CD14-positive monocyte (primary cell): ENCODE measurements around the gene NEURL4. TPM values are rescaled to one million over a fixed set of nuclear protein-coding genes. Genes with fewer than 3 reads are reported as not detected.

Experiments used
- DNase-seq, 3 donors: peaks; one replicate each; pipeline ENCODE4 v3.0.0-alpha.2; 2011 to 2022
- H2AFZ ChIP-seq: 2 replicates; pipeline ENCODE4 v1.6.0; 2012; ENCODE audit warnings: mild to moderate bottlenecking, low read depth, low read length, inconsistent platforms; ENCODE audit not compliant: insufficient read depth, poor library complexity, severe bottlenecking
- H3K27ac ChIP-seq, 2 donors: 1 replicate in 1 of 2; 2 replicates in 1 of 2; pipeline ENCODE4 v1.5.1; 2012 to 2013; ENCODE audit warnings: low read length in 2 of 2, control low read depth in 1 of 2, inconsistent platforms in 1 of 2, low read depth in 1 of 2, mild to moderate bottlenecking in 1 of 2
- H3K27me3 ChIP-seq, 2 donors: one replicate each; pipeline versions ENCODE4 v1.6.0 to v1.6.1; 2011 to 2013; ENCODE audit warnings: low read length in 2 of 2; ENCODE audit not compliant: control insufficient read depth in 2 of 2, insufficient read depth in 2 of 2
- H3K36me3 ChIP-seq, 2 donors: replicated peaks in 1 of 2; 1 replicate in 1 of 2; 2 replicates in 1 of 2; pipeline versions ENCODE4 v1.5.1 to v1.6.1; 2012 to 2013; ENCODE audit warnings: low read length in 2 of 2, control low read depth in 1 of 2, inconsistent platforms in 1 of 2, mild to moderate bottlenecking in 1 of 2; ENCODE audit not compliant: insufficient read depth in 2 of 2, control insufficient read depth in 1 of 2
- H3K4me1 ChIP-seq, 2 donors: 1 replicate in 1 of 2; 2 replicates in 1 of 2; pipeline versions ENCODE4 v1.5.1 to v1.6.1; 2012 to 2013; ENCODE audit warnings: low read length in 2 of 2, control low read depth in 1 of 2, inconsistent platforms in 1 of 2, mild to moderate bottlenecking in 1 of 2, moderate library complexity in 1 of 2; ENCODE audit not compliant: insufficient read depth in 2 of 2, control insufficient read depth in 1 of 2
- H3K4me2 ChIP-seq: replicated peaks from 2 replicates; pipeline ENCODE3; 2012; ENCODE audit warnings: low read length, moderate library complexity, mild to moderate bottlenecking; ENCODE audit not compliant: poor library complexity, severe bottlenecking; ENCODE audit errors: extremely low read depth
- H3K4me3 ChIP-seq, 3 experiments: fragments of 200-600 bp in 1 of 3; sonication (generic) in 1 of 3; replicated peaks in 1 of 3; 1 replicate in 2 of 3; 2 replicates in 1 of 3; pipeline ENCODE4 v1.5.1; 2011 to 2013; ENCODE audit warnings: low read length in 3 of 3, mild to moderate bottlenecking in 3 of 3, control low read depth in 2 of 3, low read depth in 2 of 3, inconsistent platforms in 1 of 3, moderate library complexity in 1 of 3
- H3K79me2 ChIP-seq: 2 replicates; pipeline ENCODE4 v1.6.0; 2012; ENCODE audit warnings: mild to moderate bottlenecking, control low read depth, inconsistent platforms, low read length, moderate library complexity; ENCODE audit not compliant: insufficient read depth
- H3K9ac ChIP-seq: 2 replicates; pipeline ENCODE4 v1.6.0; 2017; ENCODE audit warnings: low read length, mild to moderate bottlenecking; ENCODE audit not compliant: insufficient read depth, poor library complexity, severe bottlenecking
- H3K9me3 ChIP-seq, 2 donors: replicated peaks in 1 of 2; 1 replicate in 1 of 2; 2 replicates in 1 of 2; pipeline versions ENCODE4 v1.5.1 to v1.6.1; 2012 to 2013; ENCODE audit warnings: low read length in 2 of 2, control low read depth in 1 of 2; ENCODE audit not compliant: control insufficient read depth in 1 of 2, insufficient read depth in 1 of 2
- H4K20me1 ChIP-seq: 2 replicates; pipeline ENCODE4 v1.6.0; 2012; ENCODE audit warnings: mild to moderate bottlenecking, low read length, control low read depth, moderate library complexity; ENCODE audit not compliant: insufficient read depth
- H3K27ac Mint-ChIP-seq, 7 donors: one replicate each; pipeline ENCODE4 v1.8.0; 2020; ENCODE audit warnings: mild to moderate bottlenecking in 7 of 7, mixed read lengths in 7 of 7, moderate library complexity in 6 of 7, inconsistent platforms in 2 of 7
- H3K27me3 Mint-ChIP-seq, 3 donors: one replicate each; pipeline ENCODE4 v1.8.0; 2021 to 2022; ENCODE audit warnings: low read depth in 3 of 3, mild to moderate bottlenecking in 3 of 3, mixed read lengths in 3 of 3, moderate library complexity in 3 of 3, inconsistent platforms in 1 of 3
- H3K36me3 Mint-ChIP-seq, 2 donors: one replicate each; pipeline ENCODE4 v1.8.0; 2020; ENCODE audit warnings: mixed read lengths in 2 of 2, inconsistent platforms in 1 of 2, mild to moderate bottlenecking in 1 of 2
- H3K4me1 Mint-ChIP-seq: one replicate; pipeline ENCODE4 v1.8.0; 2020; ENCODE audit warnings: mild to moderate bottlenecking, mixed read lengths
- H3K4me3 Mint-ChIP-seq, 2 donors: one replicate each; pipeline ENCODE4 v1.8.0; 2020; ENCODE audit warnings: mild to moderate bottlenecking in 2 of 2, mixed read lengths in 2 of 2, moderate library complexity in 1 of 2
- H3K9me3 Mint-ChIP-seq, 7 donors: one replicate each; pipeline ENCODE4 v1.8.0; 2020 to 2022; ENCODE audit warnings: mixed read lengths in 7 of 7, mild to moderate bottlenecking in 6 of 7, moderate library complexity in 6 of 7, inconsistent platforms in 2 of 7
- CTCF ChIP-seq: fragments of 200-600 bp; IDR thresholded peaks from one replicate; pipeline ENCODE4 v1.8.0; 2022; ENCODE audit warnings: antibody characterized with exemption, mild to moderate bottlenecking
- WGBS: methylation state at CpG from one replicate; pipeline ENCODE4 v1.1.5; 2013; ENCODE audit warnings: missing lambda C conversion rate; ENCODE audit not compliant: insufficient coverage; 5-methylcytosine and 5-hydroxymethylcytosine counted together
- intact Hi-C, 2 donors: fragments of 100-400 bp; cut with micrococcal nuclease; formaldehyde crosslinking; loops; one replicate each; pipeline versions ENCODE4 v1.15.0 to v1.15.1; 2023
- polyA plus RNA-seq, 3 donors: library from polyadenylated mRNA; depleted of rRNA in 1 of 3; unstranded in 2 of 3; stranded (reverse) in 1 of 3; fragments of 300-500 nt in 2 of 3; fragments of >200 nt in 1 of 3; fragmentation: Illumina TruSeq in 2 of 3; gene quantifications; 1 replicate in 2 of 3; 2 replicates in 1 of 3; pipeline ENCODE4 v1.2.3, GENCODE V29; 2012 to 2021

NEURL4 gene
- polyA plus RNA-seq, 3 donors: 0.35 to 42.6 (median 0.44) TPM

GRCh38 chr17:7325031-7325528 lies 4.1 kb downstream of the NEURL4 start:
- intact Hi-C loops: loop anchor here in 1 of 2 donors (10.0 kb wide), 1 partner anchor 250 kb away; the partner anchor contains the start of gene CD68
- no peak for DNase-seq
- no peak for TF ChIP-seq CTCF
- WGBS: 96% methylated on average over 8 of the region's 19 CpGs
- Histone ChIP-seq H3K4me1 (peaks cover 16 to 18% of the 10 kb centered on the region in 2 donors), H3K4me3 (no peak overlapping the region), H3K27me3 (no peaks in the 10 kb centered on the region), H4K20me1 (peaks cover 7% of the 10 kb centered on the region), H3K9ac (no peak overlapping the region), H3K79me2 (peaks cover 18% of the 10 kb centered on the region), H3K9me3 (no peaks in the 10 kb centered on the region), H2AFZ (no peak overlapping the region), H3K4me2 (no peak overlapping the region), H3K27ac (no peak overlapping the region), H3K36me3 (peaks cover 59 to 67% of the 10 kb centered on the region in 2 donors)
- Mint-ChIP-seq H3K4me1 (peaks cover 16% of the 10 kb centered on the region), H3K27me3 (peaks cover 0 to 2% (median 0%) of the 10 kb centered on the region in 3 donors), H3K27ac (peak overlapping the region in 1 of 7 donors; percentile 78), H3K36me3 (peaks cover 48 to 70% of the 10 kb centered on the region in 2 donors), H3K9me3 (no peaks in the 10 kb centered on the region), H3K4me3 (no peak overlapping the region)

GRCh38 chr17:7324438-7324779 lies 4.7 kb downstream of the NEURL4 start:
- peaks cover 7% of the 10 kb centered on the region for H4K20me1 ChIP-seq
- peaks cover 48 to 77% of the 10 kb centered on the region in 2 donors for H3K36me3 Mint-ChIP-seq
- H3K9ac ChIP-seq: no peak overlapping the region
- no peaks in the 10 kb centered on the region for H3K27me3 ChIP-seq
- intact Hi-C loops: loop anchor here in 1 of 2 donors (10.0 kb wide), 1 partner anchor 250 kb away; the partner anchor contains the start of gene CD68
- H3K27me3 Mint-ChIP-seq: peaks cover 0 to 2% (median 0%) of the 10 kb centered on the region in 3 donors
- H3K4me1 ChIP-seq: peaks cover 12 to 14% of the 10 kb centered on the region in 2 donors
- H3K4me2 ChIP-seq: no peak overlapping the region
- no peak overlapping the region for H3K4me3 ChIP-seq
- DNase-seq: no peak
- no peak overlapping the region for H2AFZ ChIP-seq
- no peaks in the 10 kb centered on the region for H3K9me3 Mint-ChIP-seq
- H3K27ac Mint-ChIP-seq: no peak overlapping the region
- no peak overlapping the region for H3K4me3 Mint-ChIP-seq
- peak; percentile 63 for TF ChIP-seq CTCF
- peaks cover 18% of the 10 kb centered on the region for H3K79me2 ChIP-seq
- H3K9me3 ChIP-seq: no peaks in the 10 kb centered on the region
- H3K27ac ChIP-seq: no peak overlapping the region
- peaks cover 60 to 71% of the 10 kb centered on the region in 2 donors for H3K36me3 ChIP-seq
- peaks cover 12% of the 10 kb centered on the region for H3K4me1 Mint-ChIP-seq
- WGBS: 80% methylated on average over 1 of the region's 3 CpGs
